Peyer's patch (tissue), 4 donors: ENCODE data around the gene USP51. TPM values are rescaled to one million over a fixed set of nuclear protein-coding genes. Genes with fewer than 3 reads are reported as not detected.
"Not testable (repeated sequence)": the region's sequence is repeated elsewhere in the genome, so short reads cannot be mapped to it uniquely, and the experiment has no call there.

Experiments used
- DNase-seq, 3 donors: peaks; one replicate each; pipeline ENCODE4 v3.0.0-alpha.2; 2017 to 2019
- H3K27ac ChIP-seq, 4 donors: fragments of 200-600 bp; sonication (generic); one replicate each; pipeline ENCODE4 v1.5.1; 2016 to 2019
- H3K27me3 ChIP-seq, 2 donors: fragments of 200-600 bp; sonication (generic); one replicate each; pipeline ENCODE4 v1.5.1; 2019
- H3K36me3 ChIP-seq, 3 donors: fragments of 200-600 bp; sonication (generic); one replicate each; pipeline ENCODE4 v1.5.1; 2016 to 2019
- H3K4me1 ChIP-seq, 4 donors: fragments of 200-600 bp; sonication (generic); one replicate each; pipeline ENCODE4 v1.5.1; 2016 to 2019
- H3K4me3 ChIP-seq, 4 donors: fragments of 200-600 bp; sonication (generic); 1 replicate in 3 of 4; 2 replicates in 1 of 4; pipeline ENCODE4 v1.5.1; 2016 to 2019; ENCODE audit warnings: mild to moderate bottlenecking in 1 of 4
- H3K9me3 ChIP-seq, 4 donors: fragments of 200-600 bp; sonication (generic); one replicate each; pipeline ENCODE4 v1.5.1; 2016 to 2019; ENCODE audit warnings: mild to moderate bottlenecking in 1 of 4
- CTCF ChIP-seq, 6 experiments: fragments of 450-650 bp in 4 of 6; fragments of 200-600 bp in 2 of 6; sonication (generic) in 1 of 6; IDR thresholded peaks; one replicate each; pipeline ENCODE4 v1.5.1; 2017 to 2019; ENCODE audit warnings: antibody characterized with exemption in 6 of 6, mild to moderate bottlenecking in 3 of 6, moderate library complexity in 1 of 6
- POLR2A ChIP-seq, 2 donors: fragments of 450-650 bp; IDR thresholded peaks; one replicate each; pipeline ENCODE4 v1.5.1; 2017; ENCODE audit warnings: antibody characterized with exemption in 2 of 2, mild to moderate bottlenecking in 2 of 2, moderate library complexity in 2 of 2
- total RNA-seq, 4 donors: library from RNA; depleted of rRNA; stranded (reverse); fragments of >200 nt; gene quantifications; one replicate each; pipeline ENCODE4 v1.1.0, GENCODE V29; 2016

USP51 gene
- total RNA-seq, result under 1 TPM; 0.18 to 0.83 (median 0.54) TPM

GRCh38 chrX:55489314-55490009, at the start of gene USP51:
USP51 (minus strand) TSS chrX:55489848; CDS start chrX:55488939, 909 bp downstream.
- DNase-seq, result peak; percentile 25 to 62 (median 43)
- peak within 1 kb of the TSS; percentile 59 to 66 (median 62) for H3K4me3 ChIP-seq
- no peaks in the 10 kb centered on the region for H3K27me3 ChIP-seq
- TF ChIP-seq POLR2A (IDR thresholded peaks at IDR 0.05) (no peak), CTCF (IDR thresholded peaks at IDR 0.05) (no peak)
- H3K36me3 ChIP-seq, result no peaks in the 10 kb centered on the region
- H3K4me1 ChIP-seq, result peaks cover 0 to 7% (median 0%) of the 10 kb centered on the region in 4 donors
- peak within 1 kb of the TSS; percentile 84 to 87 (median 86) for H3K27ac ChIP-seq
- H3K9me3 ChIP-seq, result no peaks in the 10 kb centered on the region

GRCh38 chrX:55524487-55524886, 34.8 kb upstream of the USP51 start:
- no peak overlapping the region for H3K4me3 ChIP-seq
- no peak for TF ChIP-seq POLR2A (IDR thresholded peaks at IDR 0.05)
- no peak for TF ChIP-seq CTCF (IDR thresholded peaks at IDR 0.05)
- DNase-seq, result no peak

GRCh38 chrX:55523356-55523755, 33.7 kb upstream of the USP51 start:
- Histone ChIP-seq H3K27ac (no peak overlapping the region), H3K9me3 (no peaks in the 10 kb centered on the region), H3K36me3 (no peaks in the 10 kb centered on the region), H3K4me3 (no peak overlapping the region), H3K4me1 (no peaks in the 10 kb centered on the region), H3K27me3 (no peaks in the 10 kb centered on the region)
- no peak for TF ChIP-seq POLR2A (IDR thresholded peaks at IDR 0.05)
- no peak for TF ChIP-seq CTCF (IDR thresholded peaks at IDR 0.05)
- no peak for DNase-seq

More at GRCh38 chrX:55524487-55524886, 34.8 kb upstream of the USP51 start:
- Histone ChIP-seq H3K27me3 (no peaks in the 10 kb centered on the region), H3K27ac (no peak overlapping the region), H3K9me3 (no peaks in the 10 kb centered on the region), H3K4me1 (no peaks in the 10 kb centered on the region), H3K36me3 (no peaks in the 10 kb centered on the region)

- Histone ChIP-seq H3K9me3 (no peaks in the 10 kb centered on the region), H3K27ac (no peak overlapping the region), H3K36me3 (no peaks in the 10 kb centered on the region), H3K4me1 (no peaks in the 10 kb centered on the region), H3K4me3 (no peak overlapping the region), H3K27me3 (no peaks in the 10 kb centered on the region)
- TF ChIP-seq CTCF (IDR thresholded peaks at IDR 0.05) (no peak), POLR2A (IDR thresholded peaks at IDR 0.05) (no peak)
- DNase-seq, result no peak
Measured at GRCh38 chrX:55522596-55523276, 33.1 kb upstream of the USP51 start.

- H3K4me1 ChIP-seq, result no peaks in the 10 kb centered on the region
- H3K4me3 ChIP-seq, result no peak overlapping the region
- no peak overlapping the region for H3K27ac ChIP-seq
- no peaks in the 10 kb centered on the region for H3K36me3 ChIP-seq
- TF ChIP-seq POLR2A (IDR thresholded peaks at IDR 0.05), result no peak
- H3K27me3 ChIP-seq, result no peaks in the 10 kb centered on the region
- H3K9me3 ChIP-seq, result no peaks in the 10 kb centered on the region
- DNase-seq, result no peak
Measured at GRCh38 chrX:55521687-55522086, 32.0 kb upstream of the USP51 start.

GRCh38 chrX:55516794-55517481, 27.3 kb upstream of the USP51 start:
- H3K9me3 ChIP-seq, H3K27ac ChIP-seq, DNase-seq: not testable (repeated sequence)

GRCh38 chrX:55513045-55513737, 23.5 kb upstream of the USP51 start:
- not testable (repeated sequence) for H3K4me3 ChIP-seq, DNase-seq, H3K4me1 ChIP-seq, H3K27me3 ChIP-seq, H3K9me3 ChIP-seq, H3K27ac ChIP-seq, H3K36me3 ChIP-seq

More at GRCh38 chrX:55516794-55517481, 27.3 kb upstream of the USP51 start:
- not testable (repeated sequence) for H3K4me3 ChIP-seq, H3K27me3 ChIP-seq, H3K36me3 ChIP-seq, H3K4me1 ChIP-seq

GRCh38 chrX:55508410-55509152, 18.9 kb upstream of the USP51 start:
- not testable (repeated sequence) for H3K27me3 ChIP-seq, H3K27ac ChIP-seq, DNase-seq, H3K4me3 ChIP-seq, H3K36me3 ChIP-seq, H3K9me3 ChIP-seq, H3K4me1 ChIP-seq

GRCh38 chrX:55507699-55508098, 18.1 kb upstream of the USP51 start:
- H3K36me3 ChIP-seq, result not testable (repeated sequence)

More at GRCh38 chrX:55507699-55508098, 18.1 kb upstream of the USP51 start:
- H3K9me3 ChIP-seq, H3K4me3 ChIP-seq, H3K4me1 ChIP-seq, DNase-seq, H3K27me3 ChIP-seq, H3K27ac ChIP-seq: not testable (repeated sequence)
